GM06990 (cell line): ENCODE measurements around the gene PRMT7.

Source experiments
- DNase-seq: peaks from one replicate; pipeline ENCODE4 v3.0.0-alpha.2; 2011; ENCODE audit not compliant: insufficient read length; ENCODE audit errors: extremely low read depth
- H3K27me3 ChIP-seq: replicated peaks from 2 replicates; pipeline ENCODE4 v1.6.0; 2011; ENCODE audit warnings: low read length; ENCODE audit not compliant: control insufficient read depth, insufficient read depth
- H3K36me3 ChIP-seq: 2 replicates; pipeline ENCODE4 v1.5.1; 2011; ENCODE audit warnings: low read length; ENCODE audit not compliant: control insufficient read depth, insufficient read depth
- H3K4me3 ChIP-seq: replicated peaks from 2 replicates; pipeline ENCODE4 v1.5.1; 2011; ENCODE audit warnings: low read depth, mild to moderate bottlenecking, control low read depth, low read length
- TF ChIP-seq, protein P1 (sequence below): IDR thresholded peaks from 2 replicates; pipeline ENCODE4 v1.5.1; 2011; ENCODE audit warnings: low read length, control low read depth, mild to moderate bottlenecking, inconsistent platforms; ENCODE audit not compliant: insufficient read depth, poor library complexity, severe bottlenecking

The PRMT7 gene

DNA sequence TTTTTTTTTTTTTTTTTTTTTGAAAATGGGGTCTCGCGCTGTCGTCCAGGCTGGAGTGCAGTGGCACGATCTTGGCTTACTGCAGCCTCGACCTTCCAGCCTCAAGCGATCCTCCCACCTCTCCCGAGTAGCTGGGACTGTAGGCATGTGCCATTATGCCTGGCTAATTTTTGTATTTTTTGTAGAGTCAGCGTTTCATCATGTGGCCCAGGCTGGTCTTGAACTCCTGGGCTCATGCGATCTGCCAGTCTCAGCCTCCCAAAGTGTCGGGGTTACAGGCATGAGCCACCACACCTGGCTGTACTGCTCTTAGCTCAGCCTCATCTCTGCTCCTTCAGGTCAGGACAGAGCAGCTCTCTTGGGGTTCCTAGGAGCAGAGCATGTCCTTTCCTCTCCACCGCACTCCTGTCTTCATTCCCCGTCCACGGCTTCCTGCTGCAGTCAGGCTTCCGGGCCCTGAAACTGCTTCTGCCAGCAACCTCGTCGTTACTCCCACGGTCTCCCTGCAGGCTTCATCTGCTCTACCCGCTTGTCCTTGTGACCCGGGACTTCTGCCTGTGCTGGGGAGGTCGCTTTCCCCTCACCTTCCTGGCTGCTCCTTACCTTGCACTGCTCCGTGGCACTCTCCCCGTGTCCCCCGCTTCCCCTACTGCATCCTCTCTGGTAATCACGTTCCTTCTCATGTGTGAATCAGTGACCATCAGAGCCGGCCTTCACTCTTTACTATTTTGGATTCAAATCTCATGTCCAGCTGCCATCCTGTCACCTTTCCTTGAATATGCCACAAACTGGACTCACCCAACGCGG lies 38.0 kb downstream of the PRMT7 start:
- TF ChIP-seq, protein P1, sequence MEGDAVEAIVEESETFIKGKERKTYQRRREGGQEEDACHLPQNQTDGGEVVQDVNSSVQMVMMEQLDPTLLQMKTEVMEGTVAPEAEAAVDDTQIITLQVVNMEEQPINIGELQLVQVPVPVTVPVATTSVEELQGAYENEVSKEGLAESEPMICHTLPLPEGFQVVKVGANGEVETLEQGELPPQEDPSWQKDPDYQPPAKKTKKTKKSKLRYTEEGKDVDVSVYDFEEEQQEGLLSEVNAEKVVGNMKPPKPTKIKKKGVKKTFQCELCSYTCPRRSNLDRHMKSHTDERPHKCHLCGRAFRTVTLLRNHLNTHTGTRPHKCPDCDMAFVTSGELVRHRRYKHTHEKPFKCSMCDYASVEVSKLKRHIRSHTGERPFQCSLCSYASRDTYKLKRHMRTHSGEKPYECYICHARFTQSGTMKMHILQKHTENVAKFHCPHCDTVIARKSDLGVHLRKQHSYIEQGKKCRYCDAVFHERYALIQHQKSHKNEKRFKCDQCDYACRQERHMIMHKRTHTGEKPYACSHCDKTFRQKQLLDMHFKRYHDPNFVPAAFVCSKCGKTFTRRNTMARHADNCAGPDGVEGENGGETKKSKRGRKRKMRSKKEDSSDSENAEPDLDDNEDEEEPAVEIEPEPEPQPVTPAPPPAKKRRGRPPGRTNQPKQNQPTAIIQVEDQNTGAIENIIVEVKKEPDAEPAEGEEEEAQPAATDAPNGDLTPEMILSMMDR, result no peak
- no peak overlapping the region for H3K4me3 ChIP-seq
- peaks cover 38% of the 10 kb centered on the region for H3K36me3 ChIP-seq
- no peak for DNase-seq
- no peaks in the 10 kb centered on the region for H3K27me3 ChIP-seq

GRCh38 chr16:68349838-68350410 lies 39.1 kb downstream of the PRMT7 start:
- no peak for DNase-seq
- Histone ChIP-seq H3K27me3 (no peaks in the 10 kb centered on the region), H3K4me3 (no peak overlapping the region), H3K36me3 (peaks cover 42% of the 10 kb centered on the region)
- TF ChIP-seq, protein P1, result no peak

GRCh38 chr16:68350813-68351350 lies 40.1 kb downstream of the PRMT7 start:
- no peak for DNase-seq
- H3K4me3 ChIP-seq, result no peak overlapping the region
- H3K36me3 ChIP-seq, result peaks cover 40% of the 10 kb centered on the region
- TF ChIP-seq, protein P1, result no peak
- H3K27me3 ChIP-seq, result no peaks in the 10 kb centered on the region

- Histone ChIP-seq H3K4me3 (no peak overlapping the region), H3K36me3 (peaks cover 40% of the 10 kb centered on the region), H3K27me3 (no peaks in the 10 kb centered on the region)
- TF ChIP-seq, protein P1, result no peak
- DNase-seq, result no peak
Measured at GRCh38 chr16:68351463-68351862, 40.6 kb downstream of the PRMT7 start.

DNA sequence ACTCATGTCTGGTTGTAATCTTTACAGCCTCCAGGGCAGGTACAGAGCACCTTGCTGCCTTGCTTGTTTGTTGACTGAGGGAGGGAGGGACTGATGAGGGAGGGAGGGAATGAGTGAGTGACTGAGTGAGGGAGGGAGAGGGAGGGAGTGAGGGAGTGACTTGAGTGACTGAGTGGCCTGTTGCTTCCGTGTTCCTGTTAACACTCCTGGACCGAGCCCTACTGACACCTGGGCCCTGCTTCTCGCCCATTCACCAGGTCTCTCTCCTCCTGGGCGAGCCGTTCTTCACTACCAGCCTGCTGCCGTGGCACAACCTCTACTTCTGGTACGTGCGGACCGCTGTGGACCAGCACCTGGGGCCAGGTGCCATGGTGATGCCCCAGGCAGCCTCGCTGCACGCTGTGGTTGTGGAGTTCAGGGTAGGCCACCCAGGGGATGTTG lies 41.2 kb downstream of the PRMT7 start:
- peaks cover 39% of the 10 kb centered on the region for H3K36me3 ChIP-seq
- no peak overlapping the region for H3K4me3 ChIP-seq
- DNase-seq, result no peak
- TF ChIP-seq, protein P1, result no peak
- H3K27me3 ChIP-seq, result no peaks in the 10 kb centered on the region
